H1 (cell line): Measurements from ENCODE around the gene GPC2. TPM values are rescaled to one million over a fixed set of nuclear protein-coding genes. Genes with fewer than 3 reads are reported as not detected.
"Not testable (repeated sequence)": the region's sequence is repeated elsewhere in the genome, so short reads cannot be mapped to it uniquely, and the experiment has no call there.

Source experiments
- CTCF ChIA-PET: fragments of 300-600 bp; sonication (Branson Sonifier 250); formaldehyde crosslinking; loops from one replicate; lab custom pipeline; 2021; ENCODE audit not compliant: partially characterized antibody; lab: Charles Lee
- POLR2A ChIA-PET: fragments of 300-600 bp; sonication (Branson Sonifier 250); formaldehyde crosslinking; loops from one replicate; lab custom pipeline; 2021; ENCODE audit warnings: inconsistent platforms; ENCODE audit not compliant: partially characterized antibody; lab: Charles Lee
- DNase-seq, 2 experiments: peaks; one replicate each; pipeline versions ENCODE4 v3.0.0 to v3.0.0-alpha.2; 2010 to 2022; ENCODE audit warnings: low spot score in 2 of 2, low read depth in 1 of 2, mixed read lengths in 1 of 2
- FAIRE-seq: peaks from 2 replicates; lab custom pipeline; 2011; peaks lifted over from hg19 to GRCh38; lab: Jason Lieb, UNC
- H2AFZ ChIP-seq: 2 replicates; pipeline ENCODE4 v1.8.1; 2012; ENCODE audit warnings: low read length, inconsistent platforms
- H2AK5ac ChIP-seq: 2 replicates; pipeline ENCODE4 v1.6.1; 2013; ENCODE audit warnings: low read depth, low read length
- H2BK120ac ChIP-seq: replicated peaks from 2 replicates; pipeline ENCODE3; 2013; ENCODE audit warnings: low read depth, low read length, inconsistent platforms
- H2BK12ac ChIP-seq: 2 replicates; pipeline ENCODE4 v1.6.1; 2013; ENCODE audit warnings: low read depth, low read length
- H2BK15ac ChIP-seq: 2 replicates; pipeline ENCODE4 v1.6.1; 2013; ENCODE audit warnings: low read length
- H2BK20ac ChIP-seq: 2 replicates; pipeline ENCODE4 v1.6.1; 2013; ENCODE audit warnings: low read length
- H2BK5ac ChIP-seq: 2 replicates; pipeline ENCODE4 v1.6.1; 2013; ENCODE audit warnings: low read depth, low read length
- H3K14ac ChIP-seq: 2 replicates; pipeline ENCODE4 v1.6.1; 2013; ENCODE audit warnings: inconsistent platforms; ENCODE audit not compliant: insufficient read length
- H3K18ac ChIP-seq: 2 replicates; pipeline ENCODE4 v1.6.1; 2013; ENCODE audit warnings: low read length; ENCODE audit errors: extremely low read depth
- H3K23ac ChIP-seq: 2 replicates; pipeline ENCODE4 v1.6.1; 2013; ENCODE audit warnings: inconsistent platforms; ENCODE audit not compliant: insufficient read length
- H3K23me2 ChIP-seq: 2 replicates; pipeline ENCODE4 v1.6.1; 2013; ENCODE audit warnings: low read depth, low read length
- H3K27ac ChIP-seq: 2 replicates; pipeline ENCODE4 v1.6.1; 2011; ENCODE audit warnings: low read depth, low read length, inconsistent platforms
- H3K27me3 ChIP-seq, 4 experiments: replicated peaks in 1 of 4; 1 replicate in 1 of 4; 2 replicates in 3 of 4; pipeline versions ENCODE4 v1.6.1 to v1.8.1; 2011 to 2013; ENCODE audit warnings: low read length in 3 of 4, mild to moderate bottlenecking in 3 of 4, inconsistent platforms in 2 of 4, mixed read lengths in 2 of 4, moderate library complexity in 1 of 4; ENCODE audit not compliant: control insufficient read depth in 3 of 4, insufficient read depth in 3 of 4; ENCODE audit errors: extremely low read depth in 1 of 4
- H3K36me3 ChIP-seq, 4 experiments: 2 replicates each; pipeline versions ENCODE4 v1.6.1 to v1.8.1; 2011 to 2013; ENCODE audit warnings: mild to moderate bottlenecking in 4 of 4, low read length in 3 of 4, moderate library complexity in 2 of 4, control low read depth in 1 of 4, inconsistent platforms in 1 of 4; ENCODE audit not compliant: insufficient read depth in 4 of 4, control insufficient read depth in 2 of 4
- H3K4ac ChIP-seq: replicated peaks from 2 replicates; pipeline ENCODE3; 2013; ENCODE audit warnings: low read length, low read depth, mixed read lengths, inconsistent platforms; ENCODE audit not compliant: insufficient read length
- H3K4me1 ChIP-seq, 4 experiments: replicated peaks in 1 of 4; 1 replicate in 1 of 4; 2 replicates in 3 of 4; pipeline versions ENCODE4 v1.6.1 to v1.8.1; 2011 to 2013; ENCODE audit warnings: low read length in 3 of 4, inconsistent platforms in 2 of 4, mixed read lengths in 1 of 4; ENCODE audit not compliant: insufficient read depth in 4 of 4, control insufficient read depth in 3 of 4
- H3K4me2 ChIP-seq, 2 experiments: 2 replicates each; pipeline versions ENCODE4 v1.6.1 to v1.8.1; 2011 to 2013; ENCODE audit warnings: low read depth in 2 of 2, low read length in 2 of 2, control low read depth in 1 of 2, inconsistent platforms in 1 of 2, mild to moderate bottlenecking in 1 of 2; ENCODE audit not compliant: insufficient read depth in 1 of 2
- H3K4me3 ChIP-seq, 4 experiments: fragments of 200-600, 300-600 bp in 1 of 4; sonication (generic), shearing (Covaris generic), sonication (Bioruptor Twin) in 1 of 4; 2 replicates each; pipeline versions ENCODE4 v1.5.1 to v1.8.1; 2011 to 2016; ENCODE audit warnings: low read length in 4 of 4, low read depth in 3 of 4, control low read depth in 2 of 4, inconsistent platforms in 2 of 4, mild to moderate bottlenecking in 2 of 4, mixed read lengths in 1 of 4, moderate library complexity in 1 of 4; ENCODE audit not compliant: insufficient read depth in 2 of 4; ENCODE audit errors: extremely low read depth in 1 of 4
- H3K56ac ChIP-seq: replicated peaks from 2 replicates; pipeline ENCODE3; 2013; ENCODE audit warnings: low read depth, mild to moderate bottlenecking, mixed read lengths, low read length, inconsistent platforms; ENCODE audit not compliant: insufficient read length
- H3K79me1 ChIP-seq: 2 replicates; pipeline ENCODE4 v1.6.1; 2013; ENCODE audit warnings: low read depth, low read length, control low read depth
- H3K79me2 ChIP-seq, 2 experiments: 2 replicates each; pipeline versions ENCODE4 v1.6.1 to v1.8.1; 2012 to 2013; ENCODE audit warnings: low read length in 2 of 2, mild to moderate bottlenecking in 2 of 2, inconsistent platforms in 1 of 2; ENCODE audit not compliant: insufficient read depth in 2 of 2, control insufficient read depth in 1 of 2
- H3K9ac ChIP-seq, 4 experiments: replicated peaks in 1 of 4; 1 replicate in 1 of 4; 2 replicates in 3 of 4; pipeline versions ENCODE4 v1.6.1 to v1.8.1; 2011 to 2013; ENCODE audit warnings: low read depth in 3 of 4, low read length in 3 of 4, control low read depth in 2 of 4, mild to moderate bottlenecking in 2 of 4, moderate library complexity in 2 of 4, inconsistent platforms in 1 of 4; ENCODE audit errors: extremely low read depth in 1 of 4
- H3K9me3 ChIP-seq, 2 experiments: 2 replicates each; pipeline versions ENCODE4 v1.6.1 to v1.8.1; 2012 to 2013; ENCODE audit warnings: mild to moderate bottlenecking in 2 of 2, moderate library complexity in 2 of 2, control low read depth in 1 of 2, inconsistent platforms in 1 of 2, low read depth in 1 of 2, low read length in 1 of 2, mixed read lengths in 1 of 2; ENCODE audit not compliant: insufficient read depth in 2 of 2
- H4K20me1 ChIP-seq, 2 experiments: replicated peaks in 1 of 2; 2 replicates each; pipeline versions ENCODE3 to v1.8.1; 2011 to 2013; ENCODE audit warnings: inconsistent platforms in 2 of 2, low read length in 2 of 2, mild to moderate bottlenecking in 1 of 2; ENCODE audit not compliant: insufficient read depth in 2 of 2, control insufficient read depth in 1 of 2
- H4K5ac ChIP-seq: 2 replicates; pipeline ENCODE4 v1.6.1; 2013; ENCODE audit warnings: low read length, low read depth, mixed read lengths, inconsistent platforms; ENCODE audit not compliant: insufficient read length
- H4K8ac ChIP-seq: 2 replicates; pipeline ENCODE4 v1.8.0; 2013; ENCODE audit warnings: mild to moderate bottlenecking, moderate library complexity, low read length, inconsistent platforms; ENCODE audit not compliant: insufficient read depth; ENCODE audit errors: extremely low read depth
- H4K91ac ChIP-seq: replicated peaks from 2 replicates; pipeline ENCODE3; 2013; ENCODE audit warnings: low read length, mixed read lengths, inconsistent platforms; ENCODE audit not compliant: insufficient read length
- MAX ChIP-seq: IDR thresholded peaks from 2 replicates; pipeline ENCODE4 v1.6.1; 2012; ENCODE audit warnings: inconsistent platforms
- WGBS, 2 experiments: shearing (Covaris generic) in 1 of 2; methylation state at CpG; one replicate each; pipeline versions ENCODE4 v1.1.6 to v1.1.7; 2013 to 2015; ENCODE audit warnings: low lambda C conversion rate in 2 of 2, mixed read lengths in 2 of 2, inconsistent platforms in 1 of 2, low coverage in 1 of 2, missing lambda C conversion rate in 1 of 2; ENCODE audit not compliant: insufficient replicate concordance in 2 of 2, insufficient coverage in 1 of 2, insufficient read length in 1 of 2; ENCODE audit errors: extremely low coverage in 1 of 2, missing lambda C conversion rate in 1 of 2; 5-methylcytosine and 5-hydroxymethylcytosine counted together
- polyA plus RNA-seq, 7 experiments: library from polyadenylated mRNA; depleted of rRNA in 3 of 7; stranded (reverse) in 5 of 7; unstranded in 2 of 7; fragments of >200 nt in 5 of 7; fragments of 200-250 nt in 2 of 7; gene quantifications; 1 replicate in 5 of 7; 2 replicates in 1 of 7; 4 replicates in 1 of 7; pipeline versions ENCODE4 v1.2.1 to v1.2.3, GENCODE V29; 2011 to 2013; ENCODE audit warnings: missing spikeins in 2 of 7, mixed read lengths in 2 of 7
- total RNA-seq: library from RNA; stranded (reverse); fragmentation: NEBNext Ultra II Directional; extraction: Animal tissue kit (Norgen Biotek cat#: 25700); gene quantifications from 2 replicates; pipeline ENCODE4 v1.2.1, GENCODE V29; 2021

Gene GPC2
- total and polyA plus RNA-seq, 2 of the 8 experiments (the other 6 are each of a cell fraction or from before 2014, with no cell fraction given), result 25.3 to 44.8 TPM

- not testable (repeated sequence) for H2BK15ac ChIP-seq, H3K79me2 ChIP-seq, H4K8ac ChIP-seq, H3K4me3 ChIP-seq, H2BK120ac ChIP-seq, H3K79me1 ChIP-seq, H4K91ac ChIP-seq, H2AFZ ChIP-seq, H3K4me2 ChIP-seq, H2BK5ac ChIP-seq, H2BK20ac ChIP-seq, H3K18ac ChIP-seq, DNase-seq, H3K4ac ChIP-seq, H2BK12ac ChIP-seq, H3K27ac ChIP-seq, H3K56ac ChIP-seq, H3K23ac ChIP-seq, H3K4me1 ChIP-seq, H4K5ac ChIP-seq, H3K14ac ChIP-seq, H3K23me2 ChIP-seq, FAIRE-seq, H4K20me1 ChIP-seq, H3K9ac ChIP-seq, H3K36me3 ChIP-seq, H3K9me3 ChIP-seq, H2AK5ac ChIP-seq
- CTCF ChIA-PET, result interaction anchor here (0.6 to 6.7 kb wide), 3 partner anchors 12 to 86 kb away, joined by 3 to 104 read pairs (median 4); no protein-coding TSS in a partner anchor
- peak; percentile 35; the same call in 1 of the 2 replicates for TF ChIP-seq MAX
- peaks cover 0 to 11% (median 6%) of the 10 kb centered on the region in 4 experiments; a peak in 5 of 7 replicates for H3K27me3 ChIP-seq
- POLR2A ChIA-PET, result interaction anchor here (1.3 to 2.4 kb wide), 4 partner anchors 10 to 82 kb away, joined by 3 to 7 read pairs (median 4); no protein-coding TSS in a partner anchor
- 80% methylated on average over 5 of the region's 5 CpGs; no CpG with 5 or more reads in 1 of the 2 experiments for WGBS, 2 experiments
Measured at GRCh38 chr7:100214356-100214755, 37.2 kb upstream of the GPC2 start.
